Panc1 (cell line): Measurements from ENCODE around the gene TAGLN.

Experiments
- CTCF ChIP-seq: fragments of 450-650 bp; IDR thresholded peaks from 2 replicates; pipeline ENCODE4 v1.5.1; 2017; ENCODE audit warnings: mild to moderate bottlenecking
- POLR2AphosphoS5 ChIP-seq: IDR thresholded peaks from 2 replicates; pipeline ENCODE4 v1.6.1; 2012; ENCODE audit warnings: mild to moderate bottlenecking, low read depth, low read length, moderate library complexity
- REST ChIP-seq, 2 experiments: IDR thresholded peaks; 2 replicates each; pipeline ENCODE4 v1.6.1; 2011 to 2012; ENCODE audit warnings: low read depth in 2 of 2, control low read depth in 1 of 2, low read length in 1 of 2, mild to moderate bottlenecking in 1 of 2, moderate library complexity in 1 of 2; ENCODE audit not compliant: insufficient read depth in 1 of 2
- SIN3A ChIP-seq: IDR thresholded peaks from 2 replicates; pipeline ENCODE4 v1.6.1; 2012; ENCODE audit warnings: low read depth, mild to moderate bottlenecking, low read length, moderate library complexity, borderline replicate concordance; ENCODE audit not compliant: insufficient read depth
- TCF7L2 ChIP-seq: IDR thresholded peaks from 2 replicates; pipeline ENCODE4 v1.6.1; 2011; ENCODE audit warnings: mild to moderate bottlenecking, low read depth, low read length, inconsistent platforms

- TF ChIP-seq CTCF (no peak), TCF7L2 (no peak), POLR2AphosphoS5 (no peak), REST (IDR thresholded peaks at IDR 0.05; ENCODE audit: insufficient read depth in 1 of 2, low read depth in 2 of 2, low read length in 1 of 2) (no peak), SIN3A (no peak)
Observed at GRCh38 chr11:117193130-117194020, 5.8 kb upstream of the TAGLN start.
